Measurements from ENCODE around the gene LIN7A.

The LIN7A gene, protein sequence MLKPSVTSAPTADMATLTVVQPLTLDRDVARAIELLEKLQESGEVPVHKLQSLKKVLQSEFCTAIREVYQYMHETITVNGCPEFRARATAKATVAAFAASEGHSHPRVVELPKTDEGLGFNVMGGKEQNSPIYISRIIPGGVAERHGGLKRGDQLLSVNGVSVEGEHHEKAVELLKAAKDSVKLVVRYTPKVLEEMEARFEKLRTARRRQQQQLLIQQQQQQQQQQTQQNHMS

DNA sequence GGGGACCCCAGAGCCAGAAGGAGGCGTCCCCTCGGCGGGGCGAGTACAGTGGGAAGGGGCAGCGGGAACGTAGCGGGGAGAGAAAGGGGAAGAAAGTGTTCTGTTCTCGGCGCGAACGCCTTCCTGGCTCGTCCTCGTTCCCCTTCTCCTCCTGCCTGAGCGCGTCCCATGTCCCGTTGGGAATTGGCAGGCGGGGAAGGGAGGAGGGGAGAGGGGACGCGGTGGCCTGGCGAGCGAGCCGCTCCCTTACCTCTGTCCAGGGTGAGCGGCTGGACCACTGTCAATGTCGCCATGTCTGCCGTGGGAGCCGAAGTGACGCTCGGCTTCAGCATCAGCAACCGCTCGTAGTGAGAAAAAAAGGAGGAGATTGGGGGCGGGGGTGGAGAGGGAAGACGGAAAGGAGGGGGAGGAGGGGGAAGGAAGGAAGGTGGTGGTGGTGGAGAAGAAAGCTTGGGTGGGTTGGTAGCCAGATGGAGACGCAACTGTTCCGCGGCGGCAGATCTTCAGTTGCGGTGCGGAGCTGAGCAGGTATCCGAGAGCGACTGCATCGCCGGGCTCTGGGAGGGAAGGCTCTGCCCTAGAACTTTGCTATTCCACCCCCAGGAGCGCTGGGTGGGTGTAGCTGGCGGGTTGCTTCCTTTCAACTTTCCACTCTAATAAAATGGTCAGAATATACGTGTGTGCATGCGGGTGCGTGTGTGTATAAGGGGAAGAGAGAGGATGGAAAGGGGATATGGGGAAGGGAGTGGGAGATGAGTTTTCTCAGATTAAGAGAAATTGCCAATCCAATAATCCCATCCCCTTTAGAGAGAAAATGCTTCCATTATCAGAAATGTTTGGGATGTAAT lies at the start of gene LIN7A:
Gene LIN7A, minus strand, starts transcription at position 544 of the 848 bp plus-strand sequence. Its CDS starts 212 bp downstream, at position 332.
- no peak for DNase-seq (ENCODE audit: low read depth)

DNA sequence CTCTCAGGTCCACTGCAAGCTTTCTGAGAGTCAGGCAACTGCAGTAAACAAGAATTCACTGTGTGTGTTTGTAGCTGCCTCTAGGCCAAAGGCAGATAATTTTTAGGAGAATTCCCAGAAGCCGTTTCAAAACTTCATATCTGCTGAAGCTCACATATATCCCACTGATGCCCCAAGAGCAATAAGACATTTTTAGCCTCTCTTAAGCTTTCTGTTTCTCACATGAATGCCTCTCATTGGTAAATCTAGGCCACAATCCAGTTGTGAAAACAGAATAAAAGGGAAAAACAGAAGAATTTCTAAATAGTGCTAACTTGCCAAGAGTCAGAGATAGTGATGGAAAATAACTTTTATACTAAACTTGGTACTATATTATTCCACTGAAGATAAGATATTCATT lies 48.5 kb upstream of the LIN7A start:
- DNase-seq (ENCODE audit: low read depth) = no peak

DNA sequence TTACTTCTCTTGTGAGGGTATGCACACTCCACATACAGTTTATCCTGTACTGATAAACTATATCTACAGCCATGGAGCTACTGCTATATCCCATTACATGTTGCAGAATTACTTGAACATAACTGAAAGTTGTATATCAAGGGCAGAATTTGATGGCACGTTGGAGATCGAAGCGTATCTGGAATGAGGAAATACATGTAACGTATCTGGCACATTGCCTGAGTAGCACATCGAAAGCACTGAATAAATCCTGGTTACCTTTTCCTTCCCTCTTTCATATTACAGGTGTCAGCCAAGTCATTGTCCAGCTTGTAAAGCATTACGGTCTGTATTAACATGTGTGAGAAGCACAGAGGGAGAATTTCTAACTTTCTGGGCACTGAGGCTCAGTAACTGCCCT lies 42.1 kb upstream of the LIN7A start:
- DNase-seq (ENCODE audit: low read depth) = no peak

DNA sequence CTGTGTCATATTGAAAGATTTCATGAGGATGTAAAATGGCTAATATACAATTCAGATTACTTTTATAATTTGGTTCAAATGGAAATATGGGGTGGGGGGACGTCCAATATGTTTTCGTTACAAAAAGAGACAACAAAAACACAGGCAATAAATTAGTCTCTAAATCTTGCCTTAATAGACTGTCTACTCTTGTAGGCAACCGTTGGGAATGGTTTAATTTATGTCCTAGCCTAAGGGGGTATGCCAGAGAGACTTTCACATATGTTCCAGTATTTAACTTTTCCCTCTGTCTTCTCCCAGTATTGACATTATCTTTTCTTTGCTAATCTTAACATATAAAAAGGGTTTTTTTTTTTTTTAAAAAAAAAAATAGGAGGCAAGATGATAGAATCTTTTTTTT lies 41.5 kb upstream of the LIN7A start:
- no peak for DNase-seq (ENCODE audit: low read depth)

DNA sequence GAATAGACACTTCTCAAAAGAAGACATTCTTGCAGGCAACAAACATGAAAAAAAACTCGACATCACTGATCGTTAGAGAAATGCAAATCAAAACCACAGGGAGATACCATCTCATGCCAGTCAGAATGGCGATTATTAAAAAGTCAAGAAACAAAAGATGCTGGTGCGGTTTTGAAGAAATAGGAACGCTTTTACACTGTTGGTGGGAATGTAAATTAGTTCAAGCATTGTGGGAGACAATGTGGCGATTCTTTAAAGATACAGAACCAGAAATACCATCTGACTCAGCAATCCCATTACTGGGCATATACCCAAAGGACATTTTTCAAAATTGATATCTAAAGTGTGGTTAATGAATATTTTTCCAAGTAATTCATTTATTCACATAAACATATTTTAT lies 39.6 kb upstream of the LIN7A start:
- no peak for DNase-seq (ENCODE audit: low read depth)

DNA sequence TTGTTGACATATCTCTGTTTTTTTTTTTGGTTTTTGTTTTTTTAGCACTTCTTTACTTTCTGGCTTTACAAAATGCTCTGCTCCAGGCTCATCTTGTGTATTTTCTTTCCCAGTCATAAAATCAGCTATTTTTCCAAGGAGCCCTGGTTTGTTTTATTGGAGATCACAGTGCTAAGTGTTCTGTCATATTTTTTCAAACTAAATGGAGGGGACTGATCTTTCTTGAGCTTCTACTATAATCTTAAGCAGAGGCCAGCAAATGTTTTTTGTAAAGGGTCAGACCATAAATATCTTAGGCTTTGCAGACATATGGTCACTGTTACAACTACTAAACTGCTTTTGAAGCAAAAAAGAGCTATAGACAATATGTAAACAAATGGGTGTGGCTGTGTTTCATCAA lies 30.6 kb upstream of the LIN7A start:
- DNase-seq (ENCODE audit: low read depth) = no peak

DNA sequence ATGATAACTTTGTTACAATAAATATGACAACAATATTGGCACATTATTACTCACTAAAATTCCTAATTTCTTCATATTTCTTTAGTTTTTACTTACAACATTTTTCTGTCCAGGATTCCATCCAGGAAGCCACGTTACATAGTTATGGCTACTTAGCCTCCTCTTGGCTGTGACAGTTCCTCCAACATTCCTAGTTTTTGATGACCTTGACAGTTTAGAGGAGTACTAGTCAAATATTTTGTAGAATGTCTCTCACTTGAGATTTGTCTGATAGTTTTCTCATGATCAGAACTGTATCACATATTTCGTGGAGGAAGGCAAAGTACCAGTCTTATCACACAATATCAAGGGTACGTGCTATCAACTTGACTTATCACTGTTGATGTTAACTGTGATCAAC lies 29.8 kb upstream of the LIN7A start:
- DNase-seq (ENCODE audit: low read depth) = no peak

DNA sequence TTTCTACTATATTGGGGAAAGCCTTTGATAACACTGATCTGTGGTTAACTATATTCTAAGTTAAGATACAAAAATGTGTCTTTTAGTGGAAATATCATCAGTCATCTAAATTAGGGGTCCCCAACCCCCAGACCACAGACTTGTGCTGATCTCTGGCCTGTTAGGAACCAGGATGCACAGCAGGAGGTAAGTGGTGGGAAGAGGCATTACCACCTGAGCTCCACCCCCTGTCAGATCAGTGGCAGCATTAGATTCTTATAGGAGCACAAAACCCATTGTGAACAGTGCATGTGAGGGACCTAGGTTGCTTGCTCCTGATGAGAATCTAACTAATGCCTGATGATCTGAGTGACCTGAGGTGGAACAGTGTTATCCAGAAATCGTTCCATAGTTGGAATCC lies 28.3 kb upstream of the LIN7A start:
- no peak for DNase-seq (ENCODE audit: low read depth)

DNA sequence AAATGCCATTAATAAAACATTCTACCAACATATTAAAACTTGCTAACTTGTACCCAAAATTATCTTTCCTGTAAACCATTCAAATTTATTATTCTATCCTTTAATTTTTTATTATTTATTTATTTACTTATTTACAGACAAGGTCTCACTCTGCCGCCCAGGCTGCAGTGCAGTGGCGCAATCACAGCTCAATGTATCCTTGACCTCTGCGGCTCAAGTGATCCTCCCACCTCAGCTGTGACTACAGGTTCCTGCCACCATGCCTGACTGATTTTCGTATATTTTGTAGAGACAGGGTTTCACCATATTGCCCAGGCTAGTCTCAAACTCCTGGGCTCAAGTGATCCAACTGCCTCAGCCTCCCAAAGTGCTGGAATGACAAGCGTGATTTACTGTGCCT lies 20.4 kb upstream of the LIN7A start:
- no peak for DNase-seq (ENCODE audit: low read depth)

DNA sequence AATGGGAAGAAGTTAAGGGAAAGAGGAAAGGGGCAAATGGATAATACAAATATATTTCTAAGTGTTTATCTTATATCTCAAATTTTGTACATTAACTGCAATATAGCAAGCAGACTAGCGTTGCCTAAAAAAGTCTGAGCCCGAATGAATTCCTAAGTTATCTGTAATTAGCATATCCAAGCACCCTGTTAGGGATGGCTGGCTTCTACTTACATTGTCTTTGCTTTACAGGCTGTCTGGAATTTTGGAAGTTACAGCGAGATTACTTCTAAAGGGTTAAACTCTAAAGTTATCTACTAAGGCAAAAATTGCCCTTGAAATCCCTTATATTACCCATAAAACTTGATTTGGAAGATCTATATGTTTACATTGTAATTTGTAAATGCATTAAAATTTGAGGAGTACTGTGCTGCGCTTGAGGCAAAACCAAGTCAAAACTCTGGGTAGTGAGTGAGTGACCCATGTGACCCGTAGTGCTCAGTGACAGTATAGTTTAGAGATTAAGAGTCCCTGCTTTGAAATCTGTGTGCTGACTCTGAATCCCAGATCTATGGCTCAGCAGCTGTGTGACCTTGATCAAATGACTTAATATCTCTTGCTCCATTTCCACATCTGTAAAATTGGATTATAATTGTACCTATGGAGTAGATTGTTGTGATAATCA lies 17.3 kb upstream of the LIN7A start:
- no peak for DNase-seq (ENCODE audit: low read depth)

DNA sequence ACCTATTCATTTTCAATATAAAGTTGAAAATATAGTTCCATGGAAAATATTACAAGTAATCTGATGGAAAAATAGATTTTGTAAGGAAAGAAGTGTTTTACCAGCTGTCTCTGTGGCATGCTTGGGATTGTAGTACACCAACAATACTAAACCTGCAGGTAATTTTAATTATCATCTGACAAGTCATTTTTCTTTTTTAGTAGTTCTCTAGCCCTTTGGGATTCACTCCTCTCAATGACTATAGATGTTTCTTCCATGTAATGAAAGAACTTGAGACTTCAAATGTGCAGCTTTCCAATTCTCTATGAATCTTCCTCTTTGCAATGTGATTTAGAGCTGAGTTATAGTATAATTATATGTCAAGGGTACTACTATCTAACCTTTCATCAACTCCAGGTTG lies 14.7 kb upstream of the LIN7A start:
- no peak for DNase-seq (ENCODE audit: low read depth)

DNA sequence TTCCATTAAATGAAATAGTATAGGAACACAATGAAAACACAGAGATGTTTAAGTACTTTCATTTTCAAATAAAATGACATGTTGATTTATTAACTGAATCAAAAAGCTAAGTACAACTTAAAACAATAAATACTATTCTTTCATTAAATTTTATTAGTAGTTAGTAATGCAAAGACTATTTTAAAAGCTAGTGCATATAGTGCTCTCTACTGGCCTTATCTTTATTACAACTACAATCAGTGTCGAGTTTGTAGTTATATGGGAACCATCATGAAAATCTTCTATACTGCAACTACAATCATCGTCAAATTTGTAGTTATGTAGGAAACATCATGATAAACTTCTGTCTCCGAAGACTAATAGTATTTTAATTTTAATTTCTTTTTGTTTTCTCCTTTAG lies 8.9 kb upstream of the LIN7A start:
- DNase-seq (ENCODE audit: low read depth) = no peak

DNA sequence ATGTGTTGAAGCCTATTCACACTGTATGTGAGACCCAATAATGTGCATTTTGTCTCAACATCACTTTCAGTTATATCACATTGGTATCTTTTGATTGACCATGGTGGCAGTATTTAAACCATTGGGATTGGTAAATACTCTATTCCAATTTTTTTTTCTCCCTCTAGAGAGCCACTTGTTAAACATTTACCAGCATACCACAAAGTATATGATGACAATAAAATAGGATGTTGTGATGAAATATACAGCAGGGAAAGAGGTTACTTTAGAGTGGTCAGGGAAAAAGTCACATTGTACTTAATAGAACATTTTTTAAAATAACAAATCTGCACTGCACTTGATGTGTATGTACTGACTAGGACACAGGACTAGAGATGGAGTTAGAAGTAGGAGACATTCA lies 5.6 kb upstream of the LIN7A start:
- no peak for DNase-seq (ENCODE audit: low read depth)

DNA sequence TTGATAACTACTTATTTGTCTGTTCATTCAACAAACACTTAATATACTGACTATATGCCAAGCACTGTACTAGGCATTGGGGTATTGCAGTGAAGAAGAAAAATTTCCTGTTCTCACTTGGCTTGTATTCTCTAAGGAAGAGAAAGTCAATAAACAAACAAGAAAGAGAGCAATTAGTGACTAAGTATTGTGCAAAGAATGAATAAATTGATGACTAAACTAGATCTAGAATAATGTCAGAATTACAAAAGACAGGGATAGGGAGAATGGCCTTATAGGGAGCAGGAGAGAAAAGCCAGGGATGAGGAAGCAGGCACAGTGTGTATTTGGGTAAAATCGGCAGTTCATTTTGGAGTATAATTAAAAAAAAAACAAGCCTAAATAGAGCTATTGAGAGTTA lies 4.2 kb upstream of the LIN7A start:
- DNase-seq (ENCODE audit: low read depth) = no peak

DNA sequence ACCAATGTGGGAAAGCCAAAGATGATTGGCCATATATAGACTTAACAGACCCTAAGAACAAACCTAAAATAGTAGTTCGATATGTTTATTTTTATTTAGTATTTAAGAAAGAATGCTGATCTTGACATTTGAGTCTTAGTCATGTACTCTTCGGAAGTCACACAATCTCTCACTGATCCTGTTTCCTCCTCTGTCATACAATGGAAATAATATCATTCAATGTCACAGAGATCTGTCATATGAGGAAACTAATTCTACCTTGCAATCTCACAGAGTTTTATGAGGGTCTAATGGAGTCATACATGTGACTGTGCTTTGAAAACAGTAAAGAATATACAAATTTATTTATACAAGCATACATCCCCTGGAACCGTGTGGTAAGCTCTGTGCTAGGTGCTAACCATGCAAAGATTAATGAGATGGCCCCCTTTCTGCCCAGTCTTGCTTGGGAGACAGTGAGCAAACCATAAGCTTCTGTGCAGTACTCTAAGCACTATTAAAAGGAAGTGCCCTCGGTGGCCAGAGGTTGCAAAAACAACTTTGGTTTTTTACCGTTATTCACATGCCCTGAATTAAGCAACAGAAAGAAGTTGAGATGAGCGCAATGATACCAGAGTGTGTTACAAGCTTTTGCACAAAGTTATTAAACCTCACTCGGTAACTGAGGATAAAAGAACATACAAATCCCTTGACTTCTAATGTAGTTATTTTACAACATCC lies 1.7 kb upstream of the LIN7A start:
- DNase-seq (ENCODE audit: low read depth) = no peak

DNA sequence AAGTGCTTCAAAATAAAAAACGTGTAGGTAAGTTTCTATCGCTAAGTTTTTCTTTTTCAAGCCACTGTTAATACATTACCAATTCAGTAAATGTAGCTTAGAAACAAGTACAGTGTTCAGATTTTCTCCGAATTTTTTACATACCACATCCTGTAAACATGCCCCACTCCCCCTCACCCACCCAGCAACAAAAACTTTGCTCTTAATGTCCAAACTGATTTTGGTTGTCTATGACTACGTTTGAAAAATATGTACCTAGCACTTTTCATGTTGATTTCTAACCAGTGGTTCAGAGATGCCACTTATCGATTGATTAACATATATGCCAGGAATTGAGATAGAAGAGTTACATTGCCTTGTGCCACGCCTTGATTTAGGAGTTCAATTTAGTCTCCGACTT lies 663 bp upstream of the LIN7A start:
- no peak for DNase-seq (ENCODE audit: low read depth)

DNA sequence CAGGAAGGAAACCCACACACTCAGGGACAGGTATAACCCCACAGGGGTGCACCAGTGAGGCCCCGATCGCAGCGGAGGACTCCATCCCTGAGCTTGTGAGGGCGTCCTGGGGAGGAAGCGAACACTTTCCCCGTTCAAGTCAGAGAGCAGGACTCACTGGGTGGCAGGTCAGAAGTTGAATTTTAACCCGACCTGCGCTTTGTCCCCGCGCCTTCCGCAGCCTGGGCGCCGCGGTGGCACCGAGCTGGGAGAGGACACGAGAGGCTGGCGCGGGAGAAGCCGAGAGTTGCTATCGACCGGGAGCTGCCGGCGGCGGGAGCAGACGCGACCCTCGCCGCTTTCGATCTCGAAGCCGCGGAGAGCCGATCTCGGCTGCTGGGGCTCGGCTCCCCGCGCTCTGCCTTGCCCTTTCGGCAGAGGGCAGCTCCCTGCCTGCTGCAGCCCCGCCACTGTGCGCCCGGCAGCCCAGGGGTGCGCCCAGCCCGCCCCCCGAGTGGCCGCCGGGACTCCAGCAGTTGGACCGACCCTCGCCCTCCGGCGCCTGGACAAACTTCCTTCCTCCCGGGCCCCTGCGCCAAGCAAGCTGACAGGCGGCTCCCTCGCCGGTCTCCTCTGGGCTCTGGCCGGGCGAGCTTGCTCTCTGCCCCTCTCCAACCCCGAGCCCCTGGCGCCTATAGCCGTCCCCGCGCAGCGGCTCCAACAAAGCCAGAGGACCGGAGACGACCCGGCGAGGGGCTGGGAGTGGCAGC lies 918 bp downstream of the LIN7A start:
- DNase-seq (ENCODE audit: low read depth) = no peak

DNA sequence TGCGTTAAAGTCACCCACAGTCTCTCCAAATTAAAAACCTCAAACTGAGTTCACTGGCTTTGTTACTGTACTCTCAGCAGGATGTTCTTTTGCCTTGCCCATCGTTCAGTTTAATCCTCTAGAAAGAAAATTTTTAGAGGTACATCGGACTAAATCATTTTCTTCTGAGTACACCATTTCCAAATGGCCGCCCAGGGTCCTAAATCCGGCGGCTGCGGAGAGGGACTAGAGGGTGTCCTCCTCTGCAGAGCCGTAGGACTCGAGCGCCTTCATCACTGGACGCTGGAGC lies 1.4 kb downstream of the LIN7A start:
- no peak for DNase-seq (ENCODE audit: low read depth)

DNA sequence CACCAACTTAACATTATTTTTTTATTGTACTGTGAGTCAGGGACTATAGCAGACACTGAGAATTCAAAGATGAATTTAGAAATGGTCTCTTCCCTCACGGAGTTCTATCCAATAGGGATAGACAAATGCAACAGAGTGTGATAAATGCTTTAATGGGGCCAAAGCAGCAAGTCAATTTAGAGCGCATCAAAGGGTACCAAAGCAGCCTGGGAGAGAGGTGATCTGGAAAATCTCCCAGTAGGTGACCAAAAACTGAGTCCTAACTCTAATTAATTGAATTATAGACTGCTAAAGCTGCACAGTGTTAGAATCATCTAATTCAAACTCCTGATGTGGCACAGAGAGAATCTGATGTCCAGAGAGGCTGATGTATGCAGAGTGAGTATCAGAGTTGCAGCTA lies 2.6 kb downstream of the LIN7A start:
- DNase-seq (ENCODE audit: low read depth) = no peak

DNA sequence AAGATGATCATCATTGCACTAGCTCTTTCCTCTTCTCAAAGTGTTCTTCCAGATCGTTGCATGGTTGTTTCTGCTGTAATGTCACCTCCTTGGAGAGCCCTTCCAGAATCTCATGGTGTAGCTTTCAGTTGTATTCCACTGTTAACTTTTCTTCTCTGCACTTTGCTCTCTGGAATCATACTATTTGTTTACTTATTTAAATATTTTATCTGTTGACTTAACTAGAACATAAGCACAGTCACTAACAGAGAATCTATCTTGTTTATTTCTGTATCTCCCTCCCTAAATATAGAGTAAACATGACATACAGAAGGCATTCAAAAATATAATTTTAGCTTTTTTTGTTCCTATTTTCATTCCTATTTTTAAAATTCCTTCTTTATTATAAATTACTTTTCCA lies 11.8 kb downstream of the LIN7A start:
- no peak for DNase-seq (ENCODE audit: low read depth)

DNA sequence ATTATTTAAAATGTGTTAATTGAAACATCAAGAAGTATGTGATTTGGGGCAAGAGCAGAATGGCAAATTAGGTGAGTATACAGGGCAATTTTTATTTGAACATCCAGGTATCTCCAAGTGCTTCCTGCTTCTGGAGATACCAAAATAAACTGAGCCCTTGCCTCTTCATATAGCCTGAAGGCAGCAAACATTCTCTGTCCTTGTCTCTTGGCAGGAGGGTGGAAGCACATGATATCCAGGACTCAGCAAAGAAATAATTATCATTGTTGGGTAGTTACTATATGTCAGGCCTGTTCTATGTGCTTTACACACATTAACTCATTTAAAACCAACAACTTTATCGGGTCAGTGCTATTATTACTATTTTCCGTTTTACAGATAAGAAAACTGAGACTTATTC lies 12.5 kb downstream of the LIN7A start:
- DNase-seq (ENCODE audit: low read depth) = no peak

DNA sequence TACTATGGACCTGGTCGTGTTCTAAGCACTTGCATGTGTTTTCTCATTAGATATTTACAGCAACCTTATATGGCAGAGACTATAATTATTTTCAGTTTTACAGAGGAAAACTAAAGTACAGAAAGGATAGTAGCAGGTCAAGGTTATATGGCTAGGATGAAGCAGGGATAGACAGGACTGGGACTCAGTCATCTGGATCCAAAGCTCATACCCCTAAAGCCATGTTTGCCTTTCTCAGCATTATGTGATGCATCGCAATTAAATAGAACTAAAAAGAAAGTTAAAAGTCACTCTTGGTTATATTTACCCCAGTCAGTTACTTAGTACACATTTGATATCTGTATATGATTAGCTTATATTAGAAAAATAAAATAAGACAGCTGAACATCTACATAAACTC lies 13.3 kb downstream of the LIN7A start:
- DNase-seq (ENCODE audit: low read depth) = no peak
